Ishikawa (cell line): ENCODE results near the gene C10orf105.

Experiments
- EGR1 ChIP-seq: IDR thresholded peaks from 2 replicates; pipeline ENCODE4 v1.6.1; 2012
- TCF12 ChIP-seq: IDR thresholded peaks from 2 replicates; pipeline ENCODE4 v1.6.1; 2012; ENCODE audit warnings: low read depth

GRCh38 chr10:71720288-71720687 lies 710 bp upstream of the C10orf105 start:
- TF ChIP-seq TCF12 (no peak), EGR1 (no peak)
